Activated B cell treated with CpG ODN at 0.5 μM for 24 hours (primary cell): ENCODE data around the gene CYP46A1. TPM values are rescaled to one million over a fixed set of nuclear protein-coding genes. Genes with fewer than 3 reads are reported as not detected.

ENCODE experiments used
- ATAC-seq: fragments of 200-7000 bp; cut with Tn5 transposase; one replicate; pipeline ENCODE4 v1.10.0; 2021; ENCODE audit warnings: low read depth, mild to moderate bottlenecking, moderate library complexity
- CTCF ChIA-PET: fragments of 350-600 bp; sonication (Branson Sonifier 250); formaldehyde crosslinking; loops from one replicate; lab custom pipeline; 2021; ENCODE audit warnings: antibody characterized with exemption; lab: Charles Lee
- POLR2A ChIA-PET: fragments of 350-600 bp; sonication (Branson Sonifier 250); formaldehyde crosslinking; loops from one replicate; lab custom pipeline; 2021; ENCODE audit warnings: antibody characterized with exemption; lab: Charles Lee
- DNase-seq: peaks from one replicate; pipeline ENCODE4 v3.0.0; 2022
- H3K27ac Mint-ChIP-seq: one replicate; pipeline ENCODE4 v1.8.0; 2020; ENCODE audit warnings: mixed read lengths
- H3K27me3 Mint-ChIP-seq: one replicate; pipeline ENCODE4 v1.8.0; 2021; ENCODE audit warnings: mixed read lengths
- H3K36me3 Mint-ChIP-seq: one replicate; pipeline ENCODE4 v1.8.0; 2021; ENCODE audit warnings: low read depth, mixed read lengths
- H3K4me1 Mint-ChIP-seq: one replicate; pipeline ENCODE4 v1.8.0; 2021; ENCODE audit warnings: mixed read lengths
- H3K4me3 Mint-ChIP-seq: one replicate; pipeline ENCODE4 v1.8.0; 2020; ENCODE audit warnings: mild to moderate bottlenecking, mixed read lengths
- H3K9me3 Mint-ChIP-seq: one replicate; pipeline ENCODE4 v1.8.0; 2020; ENCODE audit warnings: mixed read lengths
- CTCF ChIP-seq: fragments of 200-600 bp; IDR thresholded peaks from one replicate; pipeline ENCODE4 v1.8.0; 2022; ENCODE audit warnings: antibody characterized with exemption, mild to moderate bottlenecking
- intact Hi-C: fragments of 100-400 bp; cut with micrococcal nuclease; formaldehyde crosslinking; loops from one replicate; pipeline ENCODE4 v1.15.1; 2024
- total RNA-seq: library from RNA; stranded (reverse); gene quantifications from 2 replicates; pipeline ENCODE4 v1.2.3, GENCODE V29; 2022

CYP46A1 gene
- total RNA-seq, 1 donor from 2014 or later, result not detected

- no peaks in the 10 kb centered on the region for H3K4me1 Mint-ChIP-seq
- H3K36me3 Mint-ChIP-seq, result no peaks in the 10 kb centered on the region
- ChIA-PET CTCF (no interaction called here), POLR2A (no interaction called here)
- H3K9me3 Mint-ChIP-seq, result no peaks in the 10 kb centered on the region
- ATAC-seq (no peak), DNase-seq (no peak)
- H3K27me3 Mint-ChIP-seq, result peaks cover 23% of the 10 kb centered on the region
- intact Hi-C loops, result no loop called here
- H3K27ac Mint-ChIP-seq, result no peak overlapping the region
- H3K4me3 Mint-ChIP-seq, result no peak overlapping the region
- no peak for TF ChIP-seq CTCF
Measured at GRCh38 chr14:99643343-99643742, 40.8 kb upstream of the CYP46A1 start.

- no peak overlapping the region for H3K27ac Mint-ChIP-seq
- no peaks in the 10 kb centered on the region for H3K9me3 Mint-ChIP-seq
- H3K4me3 Mint-ChIP-seq, result no peak overlapping the region
- TF ChIP-seq CTCF, result no peak
- H3K36me3 Mint-ChIP-seq, result no peaks in the 10 kb centered on the region
- POLR2A ChIA-PET, result no interaction called here
- intact Hi-C loops, result no loop called here
- peaks cover 23% of the 10 kb centered on the region for H3K27me3 Mint-ChIP-seq
- CTCF ChIA-PET, result no interaction called here
- DNase-seq (no peak), ATAC-seq (no peak)
- H3K4me1 Mint-ChIP-seq, result no peaks in the 10 kb centered on the region
Measured at GRCh38 chr14:99644035-99644587, 40.0 kb upstream of the CYP46A1 start.

GRCh38 chr14:99644723-99645544, 39.2 kb upstream of the CYP46A1 start, which contains the start of gene HHIPL1:
TSS of gene HHIPL1 (plus strand) at chr14:99645129. CDS start at chr14:99645208, 79 bp downstream.
- no peak within 1 kb of the TSS for H3K27ac Mint-ChIP-seq
- H3K4me1 Mint-ChIP-seq, result no peaks in the 10 kb centered on the region
- H3K4me3 Mint-ChIP-seq, result no peak within 1 kb of the TSS
- no peak for DNase-seq
- H3K9me3 Mint-ChIP-seq, result no peaks in the 10 kb centered on the region
- no peak for ATAC-seq
- intact Hi-C loops, result no loop called here
- H3K27me3 Mint-ChIP-seq, result peaks cover 27% of the 10 kb centered on the region
- no peaks in the 10 kb centered on the region for H3K36me3 Mint-ChIP-seq
- CTCF ChIA-PET, result no interaction called here
- POLR2A ChIA-PET, result no interaction called here
- no peak for TF ChIP-seq CTCF

GRCh38 chr14:99645545-99646505, 38.3 kb upstream of the CYP46A1 start:
- no peak overlapping the region for H3K27ac Mint-ChIP-seq
- peaks cover 30% of the 10 kb centered on the region for H3K27me3 Mint-ChIP-seq
- H3K36me3 Mint-ChIP-seq, result no peaks in the 10 kb centered on the region
- ATAC-seq (no peak), DNase-seq (no peak)
- CTCF ChIA-PET, result no interaction called here
- no peaks in the 10 kb centered on the region for H3K9me3 Mint-ChIP-seq
- H3K4me3 Mint-ChIP-seq, result no peak overlapping the region
- no peaks in the 10 kb centered on the region for H3K4me1 Mint-ChIP-seq
- TF ChIP-seq CTCF, result no peak
- intact Hi-C loops, result no loop called here
- POLR2A ChIA-PET, result no interaction called here
